ENCODE data around the gene CDH13.

Gene CDH13

GRCh38 chr16:83579027-83579426 lies 952.3 kb downstream of the CDH13 start:
- TF ChIP-seq REST (IDR thresholded peaks at IDR 0.05; ENCODE audit: insufficient read depth in 1 of 2, low read depth in 2 of 2, low read length in 2 of 2) (no peak), FOXP2 (optimal IDR thresholded peaks at IDR 0.05; ENCODE audit: borderline replicate concordance, extremely low read depth, extremely low read length, insufficient read depth) (no peak), POLR2AphosphoS5 (IDR thresholded peaks at IDR 0.05; ENCODE audit: low read depth, low read length) (no peak), TAF1 (IDR thresholded peaks at IDR 0.05; ENCODE audit: borderline replicate concordance, insufficient read depth, low read length) (no peak), SIN3A (IDR thresholded peaks at IDR 0.05; ENCODE audit: borderline replicate concordance, insufficient read depth, low read length) (no peak)

- TF ChIP-seq SIN3A (IDR thresholded peaks at IDR 0.05; ENCODE audit: borderline replicate concordance, insufficient read depth, low read length) (no peak), REST (IDR thresholded peaks at IDR 0.05; ENCODE audit: insufficient read depth in 1 of 2, low read depth in 2 of 2, low read length in 2 of 2) (no peak), TAF1 (IDR thresholded peaks at IDR 0.05; ENCODE audit: borderline replicate concordance, insufficient read depth, low read length) (no peak), POLR2AphosphoS5 (IDR thresholded peaks at IDR 0.05; ENCODE audit: low read depth, low read length) (no peak), FOXP2 (optimal IDR thresholded peaks at IDR 0.05; ENCODE audit: borderline replicate concordance, extremely low read depth, extremely low read length, insufficient read depth) (no peak)
These were observed 952.7 kb downstream of the CDH13 start for GRCh38 chr16:83579436-83579835.

GRCh38 chr16:83581082-83581481 lies 954.3 kb downstream of the CDH13 start:
- TF ChIP-seq FOXP2 (optimal IDR thresholded peaks at IDR 0.05; ENCODE audit: borderline replicate concordance, extremely low read depth, extremely low read length, insufficient read depth) (no peak), TAF1 (IDR thresholded peaks at IDR 0.05; ENCODE audit: borderline replicate concordance, insufficient read depth, low read length) (no peak), SIN3A (IDR thresholded peaks at IDR 0.05; ENCODE audit: borderline replicate concordance, insufficient read depth, low read length) (no peak), POLR2AphosphoS5 (IDR thresholded peaks at IDR 0.05; ENCODE audit: low read depth, low read length) (no peak), REST (IDR thresholded peaks at IDR 0.05; ENCODE audit: insufficient read depth in 1 of 2, low read depth in 2 of 2, low read length in 2 of 2) (no peak)

- no peak for TF ChIP-seq TAF1 (IDR thresholded peaks at IDR 0.05; ENCODE audit: borderline replicate concordance, insufficient read depth, low read length)
- no peak for TF ChIP-seq FOXP2 (optimal IDR thresholded peaks at IDR 0.05; ENCODE audit: borderline replicate concordance, extremely low read depth, extremely low read length, insufficient read depth)
- TF ChIP-seq REST (IDR thresholded peaks at IDR 0.05; ENCODE audit: insufficient read depth in 1 of 2, low read depth in 2 of 2, low read length in 2 of 2) = no peak
- TF ChIP-seq SIN3A (IDR thresholded peaks at IDR 0.05; ENCODE audit: borderline replicate concordance, insufficient read depth, low read length) = no peak
- TF ChIP-seq POLR2AphosphoS5 (IDR thresholded peaks at IDR 0.05; ENCODE audit: low read depth, low read length) = no peak
These were observed 955.4 kb downstream of the CDH13 start for GRCh38 chr16:83581994-83582747.
